IPS-NIHi11 (cell line): ENCODE results near the gene SQOR.

Experiments used
- DNase-seq: peaks from one replicate; pipeline ENCODE4 v3.0.0; 2012; ENCODE audit warnings: mixed read lengths, low spot score

Gene SQOR

GRCh38 chr15:45660231-45660979 lies 25.6 kb downstream of the SQOR start:
- DNase-seq, result peak; percentile 38

DNA sequence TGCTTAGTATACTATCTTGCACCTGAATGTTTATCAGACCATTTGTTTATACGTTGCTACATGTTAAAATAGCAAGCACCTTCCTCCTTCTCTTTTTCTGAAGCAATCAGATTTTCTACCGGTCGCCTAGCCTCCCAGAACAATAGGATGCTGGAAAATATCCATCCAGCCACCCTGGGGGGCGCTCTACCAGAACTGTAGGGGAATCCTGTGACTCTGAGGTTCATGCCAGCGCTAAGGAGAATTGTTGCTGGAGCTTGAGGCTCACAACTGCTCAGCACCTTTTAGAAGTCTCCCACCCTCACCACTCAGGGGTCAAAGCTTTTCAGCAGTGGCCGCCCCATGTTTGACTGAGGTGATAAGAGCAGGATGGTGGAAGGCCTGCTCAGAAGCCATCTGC lies 27.5 kb downstream of the SQOR start:
- DNase-seq, result peak; percentile 64

- no peak for DNase-seq
These were observed 29.6 kb downstream of the SQOR start for GRCh38 chr15:45664451-45664850.

DNA sequence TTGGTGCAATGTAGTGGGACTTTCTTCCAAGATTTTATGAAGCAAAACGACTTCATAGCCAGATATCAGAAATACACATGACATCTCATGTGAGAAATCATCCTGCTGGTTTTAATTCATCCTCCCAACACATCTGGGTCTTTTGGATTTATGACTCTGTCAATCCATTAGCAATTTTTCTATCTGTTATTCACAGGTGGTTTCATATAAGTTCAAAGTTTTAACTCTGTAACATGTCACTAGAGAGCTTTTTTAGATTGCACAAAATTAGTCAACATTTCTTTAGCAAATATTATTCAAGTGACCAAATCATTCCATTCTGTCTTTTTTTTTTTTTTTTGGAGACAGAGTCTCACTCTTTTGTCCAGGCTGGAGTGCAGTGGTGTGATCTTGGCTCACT lies 30.4 kb downstream of the SQOR start:
- DNase-seq, result no peak

DNA sequence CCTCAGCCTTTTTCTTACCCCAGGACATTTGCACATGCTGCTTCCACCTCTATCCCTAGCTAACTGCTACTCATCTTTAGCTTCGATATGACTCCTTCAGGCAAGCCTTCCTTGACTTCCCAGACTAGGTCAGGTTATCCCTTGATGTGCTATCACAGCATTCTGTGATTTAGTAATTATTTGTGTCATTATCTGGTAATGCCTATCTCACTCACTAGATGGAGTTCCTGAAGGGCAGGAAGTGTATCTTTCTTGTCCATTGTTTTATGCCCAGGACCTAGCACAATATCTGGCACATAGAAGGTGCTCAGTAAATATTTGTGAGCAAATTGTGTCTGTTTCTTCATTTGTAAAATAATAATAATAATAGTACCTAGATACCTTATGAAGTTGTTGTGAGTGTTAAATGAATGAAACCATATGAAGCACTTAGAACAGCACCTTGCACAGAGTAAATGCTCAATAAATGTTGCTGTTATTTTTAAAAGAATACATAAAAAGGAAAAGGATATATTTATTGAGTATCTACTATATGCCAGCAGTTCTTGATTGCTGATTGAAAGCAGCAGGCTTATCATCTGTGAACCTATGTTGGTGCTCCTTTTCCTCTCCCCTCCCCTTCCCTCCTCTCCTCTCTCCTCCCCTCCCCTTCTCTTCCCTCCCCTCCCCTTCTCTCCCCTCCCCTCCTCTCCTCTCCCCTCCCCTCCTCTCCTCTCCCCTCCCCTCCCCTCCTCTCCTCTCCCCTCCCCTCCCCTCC lies 31.5 kb downstream of the SQOR start:
- DNase-seq, result no peak

- DNase-seq, result no peak
These were observed 32.2 kb downstream of the SQOR start for GRCh38 chr15:45667002-45667401.

DNA sequence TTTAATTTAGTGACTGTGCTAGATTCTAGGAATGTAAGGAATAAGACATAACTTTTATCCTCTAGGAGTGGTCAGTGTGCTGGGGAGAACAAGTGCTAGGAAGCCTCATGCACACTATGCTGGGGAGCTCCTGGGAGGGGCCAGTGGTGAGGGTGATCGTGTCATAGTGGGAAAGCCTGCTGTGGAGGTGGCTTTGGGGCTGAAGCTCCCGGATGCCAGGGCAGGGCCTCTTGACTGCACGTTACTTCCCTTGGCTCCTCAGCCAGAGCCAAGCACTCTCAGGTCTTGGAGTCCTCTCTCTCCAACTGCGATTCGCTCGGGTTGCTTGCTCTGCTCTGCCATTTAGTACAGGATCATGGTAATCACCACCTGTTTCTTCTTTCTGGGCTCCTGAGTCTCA lies 33.6 kb downstream of the SQOR start:
- DNase-seq, result no peak

- DNase-seq, result no peak
These were observed 34.6 kb downstream of the SQOR start for GRCh38 chr15:45669422-45669821.

GRCh38 chr15:45670091-45670490 lies 35.3 kb downstream of the SQOR start:
- DNase-seq, result no peak

GRCh38 chr15:45670511-45670910 lies 35.7 kb downstream of the SQOR start:
- DNase-seq, result no peak

DNA sequence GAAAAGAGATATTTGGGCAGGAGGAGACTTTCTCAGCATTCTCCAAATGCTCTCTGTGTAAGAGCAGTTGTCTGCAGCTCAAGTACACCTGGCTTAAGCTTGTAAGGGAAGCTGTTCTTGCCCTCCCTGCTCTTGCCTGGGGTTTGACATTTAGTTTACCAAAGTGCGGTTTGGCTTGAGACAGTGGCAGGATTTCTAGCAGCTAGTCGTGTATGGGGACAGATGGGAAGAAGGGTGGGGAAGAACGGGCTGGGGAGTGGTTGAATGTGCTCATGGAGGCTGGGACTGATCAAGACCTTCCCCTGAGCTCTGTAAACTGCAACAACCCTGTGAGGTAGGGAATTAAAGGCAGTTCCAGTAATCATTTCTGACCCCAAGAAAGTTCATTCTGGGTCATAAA lies 39.8 kb downstream of the SQOR start:
- no peak for DNase-seq

DNA sequence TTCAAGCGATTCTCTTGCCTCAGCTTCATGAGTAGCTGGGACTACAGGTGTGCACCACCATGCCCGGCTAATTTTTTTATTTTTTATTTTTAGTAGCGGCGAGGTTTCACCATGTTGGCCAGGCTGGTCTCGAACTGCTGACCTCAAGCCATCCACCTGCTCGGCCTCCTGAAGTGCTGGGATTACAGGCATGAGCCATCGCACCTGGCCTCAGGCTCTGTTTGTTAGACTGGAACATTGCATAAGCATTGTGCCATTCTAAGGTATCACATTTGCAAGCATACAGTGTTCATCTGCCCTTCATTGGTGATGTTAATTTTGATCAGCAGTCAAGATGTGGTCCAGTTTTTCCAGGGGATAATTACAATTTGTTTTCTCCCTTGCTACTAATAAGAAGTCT lies 43.0 kb downstream of the SQOR start:
- no peak for DNase-seq

- DNase-seq, result no peak
These were observed 43.8 kb downstream of the SQOR start for GRCh38 chr15:45678459-45679178.

GRCh38 chr15:45684533-45684932 lies 49.7 kb downstream of the SQOR start:
- DNase-seq, result no peak

DNA sequence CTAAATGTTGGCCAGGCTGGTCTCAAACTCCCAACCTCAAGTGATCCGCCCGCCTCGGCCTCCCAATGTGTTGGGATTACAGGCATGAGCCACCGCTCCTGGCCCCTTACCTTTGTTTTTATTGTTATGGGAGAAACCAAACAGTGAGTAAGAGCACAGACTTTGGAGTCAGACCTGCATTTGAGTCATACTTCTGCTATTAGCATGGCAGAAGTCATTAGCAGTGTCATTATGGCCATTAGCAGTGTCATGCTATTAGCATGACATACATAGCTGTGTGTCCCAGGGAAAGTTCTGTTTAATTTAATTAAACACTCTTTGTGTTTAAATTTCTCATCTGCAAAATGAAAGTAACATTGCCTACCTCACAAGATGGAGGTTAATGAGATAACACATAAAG lies 54.8 kb downstream of the SQOR start:
- DNase-seq, result no peak

GRCh38 chr15:45690581-45691260 lies 55.9 kb downstream of the SQOR start:
- no peak for DNase-seq

GRCh38 chr15:45701108-45701507 lies 66.3 kb downstream of the SQOR start:
- no peak for DNase-seq

DNA sequence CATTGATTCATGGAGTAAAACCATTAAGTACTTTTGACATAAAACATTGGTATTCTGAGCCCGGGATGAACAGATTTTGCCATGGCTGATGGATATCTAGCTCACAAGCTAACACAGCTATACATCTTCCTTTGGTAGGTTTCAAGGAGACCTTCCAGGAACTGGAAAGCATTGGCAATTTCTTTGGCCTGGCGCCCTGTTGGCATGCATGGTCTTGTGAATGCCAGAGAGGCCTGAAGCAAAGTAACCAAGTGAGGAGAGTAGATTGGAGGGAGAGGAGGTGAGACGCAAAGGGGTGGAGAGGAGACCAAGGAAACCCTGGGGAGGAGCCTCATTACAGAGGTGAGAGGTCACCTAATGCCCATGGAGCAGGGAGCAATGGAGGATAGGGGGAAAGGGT lies 67.2 kb downstream of the SQOR start:
- no peak for DNase-seq

DNA sequence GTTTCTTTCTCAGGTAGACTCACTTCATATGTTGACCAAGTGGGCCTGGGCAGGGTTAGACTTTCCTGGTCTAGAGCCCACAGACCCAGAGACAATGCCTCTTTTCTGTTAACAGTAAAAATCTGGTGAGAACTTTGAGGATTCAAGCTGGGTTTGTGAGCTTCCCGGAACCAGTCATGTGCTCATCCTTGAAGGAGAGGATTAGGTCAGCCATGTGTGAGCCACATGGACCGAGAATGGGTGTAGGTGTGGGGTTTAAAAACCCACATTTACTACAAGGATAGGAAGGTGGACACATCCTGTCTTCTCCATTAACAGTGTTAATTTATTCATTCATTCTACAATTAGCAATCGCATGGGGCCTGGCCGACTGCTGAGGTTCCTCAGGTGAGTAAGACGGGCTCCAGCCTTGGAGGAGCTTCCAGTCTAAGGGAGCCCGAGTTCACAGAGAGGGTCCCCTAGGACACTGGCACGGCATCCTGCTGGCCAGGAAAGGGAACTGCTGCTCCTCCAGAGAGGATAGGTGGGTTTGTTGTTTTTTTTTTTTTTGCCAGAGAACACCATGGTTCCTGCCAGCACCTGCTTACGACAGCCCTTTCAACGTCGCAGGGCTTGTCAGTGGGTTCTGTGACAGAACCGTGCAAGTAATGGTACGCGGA lies 69.0 kb downstream of the SQOR start:
- DNase-seq, result peak; percentile 37

DNA sequence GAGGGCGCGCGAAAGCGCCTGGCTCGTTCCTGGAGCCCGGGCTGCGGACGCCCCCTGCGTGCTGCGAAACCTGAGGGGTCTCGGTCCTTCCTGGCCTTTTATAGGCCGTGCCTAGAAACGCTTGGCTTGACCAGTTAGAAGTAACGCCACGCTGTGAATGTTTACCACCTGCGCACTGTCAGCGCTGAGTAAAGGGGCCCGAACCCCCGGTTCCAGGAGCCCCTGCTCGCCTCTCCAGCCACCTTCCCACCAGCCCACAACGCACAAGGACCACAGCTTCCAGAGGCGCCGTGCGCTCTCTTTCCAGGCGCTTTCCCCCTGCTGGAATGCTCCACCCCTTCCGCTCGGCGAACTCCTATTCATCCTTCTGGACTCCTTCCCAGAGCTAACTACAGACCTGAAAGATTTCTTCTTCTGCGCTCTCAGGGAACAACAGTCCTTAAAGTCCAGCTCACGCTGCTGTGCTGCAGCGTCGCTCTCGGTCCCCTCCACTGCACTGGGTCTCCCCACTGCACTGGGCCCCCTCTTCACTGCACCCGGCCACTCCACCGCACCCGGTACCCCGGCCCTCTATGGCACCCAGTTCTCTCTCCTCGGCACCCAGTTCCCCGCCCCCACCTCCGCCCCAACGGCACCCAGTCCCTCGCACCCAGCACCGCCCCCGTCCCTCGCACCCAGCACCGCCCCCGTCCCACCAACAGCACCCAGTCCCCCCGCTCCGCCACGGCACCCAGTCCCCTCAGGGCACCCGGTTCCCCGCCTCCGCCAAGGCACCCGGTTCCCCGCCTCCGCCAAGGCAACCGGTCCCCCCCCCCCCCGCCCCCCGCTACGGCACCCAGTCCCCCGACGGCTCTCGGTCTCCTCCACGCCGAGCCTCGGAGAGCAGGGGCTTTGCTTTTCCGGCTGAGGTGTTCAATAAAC lies 69.8 kb downstream of the SQOR start:
- DNase-seq, result peak; percentile 44
